SKM-1 (cell line): ENCODE results near the gene CDKN1C.

ENCODE experiments used
- DNase-seq: peaks from one replicate; lab custom pipeline; 2025; ENCODE audit not compliant: unreplicated experiment; lab: John Stamatoyannopoulos, UW

CDKN1C gene

DNA sequence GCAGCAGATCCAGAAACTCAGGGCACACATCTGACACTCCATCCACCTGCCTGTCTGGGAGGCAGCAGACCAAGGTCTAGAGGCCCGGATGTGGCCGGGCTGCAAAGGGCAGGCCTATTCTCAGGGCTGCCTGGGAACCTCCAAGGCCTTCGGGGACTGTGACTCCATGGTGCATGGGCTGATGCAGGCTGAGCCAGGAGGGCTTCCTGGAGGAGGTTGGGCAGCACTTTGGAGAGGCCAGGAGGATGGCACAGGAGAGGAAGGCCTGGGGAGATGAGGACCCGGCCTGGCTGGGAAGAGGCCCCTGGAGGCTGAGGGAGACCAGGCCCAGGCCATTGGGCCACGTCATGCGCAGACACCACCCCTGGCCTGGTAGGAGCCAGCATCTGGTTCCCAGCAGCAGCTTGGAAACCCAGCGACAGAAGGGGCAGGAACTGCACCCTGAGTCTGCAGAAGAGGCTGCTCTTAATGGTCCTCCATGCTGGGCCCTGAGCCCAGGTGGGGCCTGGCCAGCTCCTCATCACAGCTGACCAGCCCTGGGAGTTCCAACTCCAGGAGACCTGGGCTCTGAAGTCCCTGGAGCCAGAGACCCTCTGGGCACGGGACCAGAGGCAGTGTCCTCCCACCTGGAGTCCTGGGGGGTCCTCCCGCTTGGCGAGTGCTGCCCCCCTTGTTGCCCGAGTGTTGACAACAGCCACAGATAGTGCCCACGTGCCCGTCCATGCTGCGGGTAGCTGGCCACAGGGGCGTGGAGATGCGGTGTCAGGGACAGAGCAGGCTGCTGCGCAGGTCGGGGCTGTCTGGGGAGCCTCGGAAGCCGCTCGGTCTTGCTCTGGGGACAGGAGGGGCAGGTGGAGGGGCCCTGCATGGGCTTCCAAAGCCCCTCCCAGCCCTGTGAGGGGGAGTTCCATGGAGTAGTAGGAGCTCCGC, 38.1 kb upstream of the CDKN1C start:
- no peak for DNase-seq

DNA sequence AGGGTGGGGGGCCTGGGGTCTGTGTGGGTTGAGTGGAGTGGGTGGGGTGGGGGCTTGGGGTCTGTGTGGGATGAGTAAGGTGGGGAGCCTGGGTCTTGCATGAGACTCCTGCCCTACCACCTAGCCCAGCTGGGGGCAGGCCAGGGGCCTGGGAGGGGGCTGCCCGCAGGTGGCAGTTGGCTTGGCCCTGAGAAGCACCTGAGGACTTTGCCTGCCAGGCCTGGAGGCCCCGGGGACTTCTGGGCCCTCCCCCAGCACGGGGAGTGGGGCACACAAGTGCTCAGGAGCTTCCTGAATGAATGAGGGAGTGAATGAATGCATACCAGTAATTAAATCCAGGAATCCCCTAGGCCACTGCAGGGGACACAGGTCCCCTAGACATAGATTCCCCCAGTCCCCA, 37.1 kb upstream of the CDKN1C start:
- DNase-seq = no peak

GRCh38 chr11:2921742-2922493, 36.3 kb upstream of the CDKN1C start:
- no peak for DNase-seq

DNA sequence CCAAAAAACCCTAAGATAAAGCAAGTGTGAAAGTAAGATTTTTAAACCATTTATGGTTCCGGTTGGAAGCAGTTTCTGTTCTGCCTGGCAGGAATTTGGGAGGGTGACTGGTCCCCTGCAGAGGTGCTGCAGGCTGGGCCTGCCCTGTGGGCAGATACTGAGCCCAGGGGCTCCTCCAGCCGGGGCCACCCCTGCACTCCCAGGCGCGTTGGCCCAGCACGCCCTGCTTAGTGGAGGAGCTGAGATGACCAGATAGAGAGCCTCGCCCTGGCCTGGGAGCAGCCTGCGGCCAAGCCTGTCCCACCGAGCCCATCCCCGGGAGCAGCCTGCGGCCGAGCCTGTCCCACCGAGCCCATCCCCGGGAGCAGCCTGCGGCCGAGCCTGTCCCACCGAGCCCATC, 35.7 kb upstream of the CDKN1C start:
- DNase-seq = no peak

DNA sequence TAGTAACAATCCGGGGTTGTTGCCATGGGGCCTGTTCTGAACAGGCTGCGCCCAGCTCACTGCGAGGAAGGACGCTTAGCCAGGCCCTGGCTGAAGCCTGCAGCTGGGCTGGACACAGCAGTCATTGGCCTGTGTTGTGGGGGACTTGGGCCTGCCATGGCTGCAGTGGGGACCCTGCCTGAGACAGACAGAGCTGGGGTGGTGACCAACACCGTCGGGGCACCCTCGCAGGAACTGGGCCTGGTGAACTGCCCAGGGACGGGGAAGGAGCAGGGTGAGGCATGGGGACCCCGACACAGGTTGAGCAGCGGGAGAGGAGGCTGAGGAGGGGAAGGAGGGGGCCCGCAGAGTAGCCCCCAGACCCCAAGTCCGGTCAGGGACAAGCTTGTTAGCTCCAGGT, 34.8 kb upstream of the CDKN1C start:
- DNase-seq = no peak

GRCh38 chr11:2919837-2920236, 34.3 kb upstream of the CDKN1C start:
- DNase-seq = no peak

DNA sequence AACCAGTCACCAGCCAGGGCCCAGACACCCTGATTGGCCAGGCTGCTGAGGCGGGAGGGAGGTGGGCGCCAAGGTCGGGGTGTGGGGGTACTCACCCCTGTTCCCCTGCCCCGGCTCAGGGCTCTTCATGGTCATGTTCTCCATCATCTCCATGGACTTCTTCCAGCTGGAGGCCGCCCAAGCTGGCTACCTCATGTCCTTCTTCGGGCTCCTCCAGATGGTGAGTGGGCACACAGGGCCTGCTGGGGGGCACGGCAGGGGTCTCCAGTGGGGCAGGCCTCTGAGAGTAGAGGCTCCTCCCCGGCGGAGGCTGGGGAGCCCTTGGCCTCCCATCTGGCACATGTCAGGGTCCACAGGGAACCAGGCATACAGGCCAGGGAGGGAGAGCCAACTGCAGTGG, 33.6 kb upstream of the CDKN1C start:
- no peak for DNase-seq

DNA sequence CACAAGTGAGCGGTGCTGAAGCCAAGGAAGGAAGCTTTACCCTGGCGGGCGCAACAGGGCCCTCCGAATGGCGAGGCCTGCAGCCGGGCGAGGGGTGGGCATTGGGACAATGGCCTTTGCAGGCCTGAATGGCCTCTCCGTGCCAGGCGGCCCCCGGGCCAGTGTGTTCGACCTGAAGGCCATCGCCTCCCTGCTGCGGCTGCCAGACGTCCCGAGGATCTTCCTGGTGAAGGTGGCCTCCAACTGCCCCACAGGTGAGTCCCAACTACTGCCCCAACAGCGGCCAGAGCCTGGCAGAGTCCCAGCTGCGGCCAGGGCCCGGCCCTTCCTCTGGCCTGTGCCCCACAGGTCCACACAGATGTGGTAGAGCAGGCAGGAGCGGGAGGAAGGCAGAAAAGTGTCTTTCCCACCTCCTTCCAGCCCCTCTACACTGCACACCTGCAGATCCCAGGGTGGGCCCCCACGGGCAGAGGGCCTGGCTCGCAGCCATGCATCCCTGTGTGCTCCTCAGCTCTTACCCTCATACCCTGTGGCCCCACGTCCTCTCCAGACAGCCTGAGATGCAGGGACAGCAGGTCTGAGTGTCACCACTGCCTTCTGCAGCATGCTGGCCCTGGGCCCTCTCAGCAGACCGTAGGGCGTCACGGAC, 32.4 kb upstream of the CDKN1C start:
- no peak for DNase-seq

GRCh38 chr11:2916892-2917645, 31.5 kb upstream of the CDKN1C start:
- DNase-seq = no peak

DNA sequence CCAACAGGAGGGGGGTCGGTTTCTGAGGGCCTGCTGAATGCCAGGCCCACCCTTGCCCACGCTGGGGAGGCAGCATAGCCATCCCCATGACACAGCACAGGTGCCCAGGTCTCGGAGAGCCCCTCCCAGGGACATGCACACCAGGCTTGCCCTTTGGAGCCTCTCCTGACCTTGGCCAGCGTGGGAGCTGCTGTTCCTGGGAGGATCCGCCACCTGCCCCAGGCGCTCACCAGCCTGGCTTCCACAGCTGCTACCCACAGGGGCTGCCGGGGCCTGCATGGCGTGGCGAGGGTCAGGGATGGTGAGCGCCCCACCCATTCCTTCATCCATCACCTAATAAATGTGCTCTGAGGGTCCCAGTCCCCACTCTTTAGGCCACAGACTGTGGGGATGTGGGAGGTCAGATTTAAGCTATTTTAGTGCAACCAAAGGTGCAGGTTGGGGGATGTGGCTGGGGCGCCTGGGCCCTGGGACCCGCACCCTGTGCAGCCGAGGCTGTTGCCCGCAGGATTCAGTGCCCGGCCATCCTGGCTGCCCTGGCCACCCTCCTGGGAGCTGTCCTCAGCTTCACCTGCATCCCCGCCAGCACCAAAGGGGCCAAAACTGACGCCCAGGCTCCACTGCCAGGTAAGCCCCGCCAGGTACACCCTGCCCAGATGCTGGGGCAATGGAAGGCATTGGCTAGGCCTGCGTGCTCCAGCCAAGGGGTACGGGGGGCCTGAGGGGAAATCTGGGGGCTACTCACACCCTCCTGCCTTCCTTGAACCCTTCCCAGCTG, 30.7 kb upstream of the CDKN1C start:
- DNase-seq = no peak

- no peak for DNase-seq
These were observed 29.9 kb upstream of the CDKN1C start for GRCh38 chr11:2915473-2915872.

- no peak for DNase-seq
These were observed 29.1 kb upstream of the CDKN1C start for GRCh38 chr11:2914455-2915195.

GRCh38 chr11:2913776-2914175, 28.2 kb upstream of the CDKN1C start:
- no peak for DNase-seq

- no peak for DNase-seq
These were observed 27.4 kb upstream of the CDKN1C start for GRCh38 chr11:2913019-2913431.

DNA sequence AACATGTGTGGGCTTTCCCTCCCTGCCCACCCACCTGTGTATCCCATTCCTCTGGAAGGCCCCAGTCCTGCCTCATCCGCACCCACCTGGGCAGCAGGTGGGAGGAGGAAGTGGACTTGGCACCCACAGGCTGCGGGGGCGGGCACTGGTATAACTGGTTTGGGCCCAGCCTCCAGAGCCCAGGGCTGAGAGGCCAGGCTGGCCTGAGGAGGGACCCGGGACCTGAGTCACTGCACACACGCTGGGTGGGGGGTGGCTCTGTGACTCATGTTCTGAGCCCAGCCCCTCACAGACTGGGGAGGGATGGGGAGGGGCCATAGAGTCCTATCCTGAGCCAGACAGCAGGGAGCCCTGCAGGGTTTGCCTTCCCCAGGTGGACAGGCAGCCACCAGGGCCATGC, 26.9 kb upstream of the CDKN1C start:
- no peak for DNase-seq

DNA sequence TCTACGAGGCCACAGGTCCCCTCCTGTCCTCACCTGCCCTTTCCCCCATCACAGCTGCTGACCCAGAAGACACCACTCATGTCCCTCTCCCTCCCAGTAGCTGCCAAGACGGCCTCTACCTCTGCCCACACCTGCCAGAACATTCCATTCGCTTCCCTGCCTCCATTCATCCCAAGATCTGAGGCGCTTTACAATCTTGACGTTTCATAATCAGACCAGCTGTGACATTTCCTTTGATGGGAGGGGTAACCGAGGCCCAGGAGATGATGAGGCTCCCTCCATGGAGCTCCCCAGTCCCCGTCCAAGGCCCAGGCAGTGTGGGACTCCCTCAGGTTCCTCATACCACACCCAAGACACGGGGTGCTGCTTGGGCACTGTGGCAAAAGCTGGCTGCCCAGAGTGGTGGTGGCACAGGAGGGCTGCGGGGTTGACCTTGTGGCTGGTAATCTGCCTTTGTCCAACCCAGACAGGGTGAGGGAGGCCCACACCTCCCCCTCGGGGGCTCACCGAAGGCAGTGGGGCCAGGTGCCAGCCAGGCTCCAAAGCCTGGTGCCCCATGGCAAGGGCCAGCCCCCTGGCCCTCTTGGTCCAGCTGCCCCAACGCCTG, 26.3 kb upstream of the CDKN1C start:
- no peak for DNase-seq

DNA sequence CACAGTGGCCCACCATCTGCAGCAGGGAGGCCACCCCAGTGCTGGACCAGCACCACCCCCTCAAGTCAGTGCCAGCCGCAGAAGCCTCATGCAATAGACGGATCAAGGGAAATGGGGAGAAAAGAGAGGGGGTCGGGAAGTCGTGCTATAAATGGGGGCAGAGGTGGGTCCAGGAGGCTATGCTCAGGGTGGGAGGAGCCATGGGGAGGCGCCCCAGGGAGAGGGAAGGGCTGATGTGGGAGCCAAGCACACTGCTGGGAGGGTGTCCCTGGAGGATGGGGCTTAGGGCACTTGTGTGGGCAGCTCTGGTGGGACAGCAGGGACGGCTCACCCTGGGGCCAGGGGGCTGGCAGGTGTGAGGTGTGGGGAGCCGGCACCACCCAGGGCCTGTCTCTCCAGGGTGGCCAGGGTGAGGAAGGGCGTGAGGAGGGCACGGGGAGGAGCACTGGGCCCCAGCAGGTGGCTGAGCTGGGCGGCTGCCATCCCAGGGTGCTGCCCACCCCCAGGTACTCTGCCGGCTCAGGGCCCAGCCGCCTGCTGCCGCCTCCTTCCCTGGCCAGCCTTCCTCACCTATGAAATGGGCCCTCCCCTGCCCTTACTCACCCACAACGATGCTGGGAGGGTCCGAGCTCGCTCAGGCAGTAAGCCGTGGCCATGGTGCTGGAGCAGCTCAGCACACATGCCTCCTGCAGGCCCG, 25.7 kb upstream of the CDKN1C start:
- DNase-seq = no peak

- DNase-seq = no peak
These were observed 24.9 kb upstream of the CDKN1C start for GRCh38 chr11:2910401-2910955.
